OCI-LY3 (cell line): ENCODE data around the gene CFAP74.
A peak's percentile ranks its signal among the peaks of the same experiment; 100 is the strongest.
"Not testable (repeated sequence)": the region's sequence is repeated elsewhere in the genome, so short reads cannot be mapped to it uniquely, and the experiment has no call there.

Source experiments
- H2AFZ ChIP-seq: fragments of 200-600, 300-600 bp; shearing (Covaris generic); 2 replicates; pipeline ENCODE4 v1.6.0; 2014; ENCODE audit warnings: antibody characterized with exemption, low read depth, low read length
- H3K27ac ChIP-seq: fragments of 200-600, 300-600 bp; sonication (generic); 2 replicates; pipeline ENCODE4 v1.5.1; 2014; ENCODE audit warnings: mild to moderate bottlenecking, low read length, moderate library complexity, mixed read lengths
- H3K27me3 ChIP-seq: fragments of 200-600, 300-600 bp; sonication (generic); 2 replicates; pipeline ENCODE4 v1.6.1; 2014; ENCODE audit warnings: low read depth, low read length, mixed read lengths
- H3K36me3 ChIP-seq: fragments of 200-600, 300-600 bp; sonication (generic); replicated peaks from 2 replicates; pipeline ENCODE3; 2014; ENCODE audit warnings: low read depth, low read length, mixed read lengths
- H3K4me1 ChIP-seq: fragments of 300-600, 200-600 bp; sonication (generic); 2 replicates; pipeline ENCODE4 v1.6.1; 2014; ENCODE audit warnings: low read length, mixed read lengths
- H3K4me2 ChIP-seq: fragments of 200-600, 300-600 bp; sonication (generic); 2 replicates; pipeline ENCODE4 v1.6.1; 2014; ENCODE audit warnings: low read length, mixed read lengths
- H3K4me3 ChIP-seq: fragments of 300-600, 200-600 bp; sonication (generic); 2 replicates; pipeline ENCODE4 v1.5.1; 2014; ENCODE audit warnings: antibody characterized with exemption, mild to moderate bottlenecking, low read length, moderate library complexity
- H3K79me2 ChIP-seq: fragments of 300-600, 200-600 bp; shearing (Covaris generic); 2 replicates; pipeline ENCODE4 v1.6.1; 2014; ENCODE audit warnings: mild to moderate bottlenecking, low read length, mixed read lengths
- H3K9ac ChIP-seq: fragments of 300-600, 200-600 bp; shearing (Covaris generic); 2 replicates; pipeline ENCODE4 v1.6.0; 2014; ENCODE audit warnings: mild to moderate bottlenecking, low read length, moderate library complexity
- H3K9me3 ChIP-seq: fragments of 200-600, 300-600 bp; shearing (Covaris generic); 2 replicates; pipeline ENCODE4 v1.6.1; 2014; ENCODE audit warnings: low read length, mixed read lengths; ENCODE audit not compliant: insufficient read depth
- H4K20me1 ChIP-seq: fragments of 200-600, 300-600 bp; sonication (generic); 2 replicates; pipeline ENCODE4 v1.6.1; 2016; ENCODE audit warnings: low read length, mixed read lengths; ENCODE audit not compliant: insufficient read depth
- EZH2phosphoT487 ChIP-seq: fragments of 200-600 bp; shearing (Covaris generic); IDR thresholded peaks from 2 replicates; pipeline ENCODE4 v1.6.1; 2018; ENCODE audit warnings: antibody characterized with exemption, mixed run types, low read depth
- TF ChIP-seq, protein P1 (sequence below): fragments of 200-600, 300-600 bp; sonication (generic); IDR thresholded peaks from 2 replicates; pipeline ENCODE4 v1.5.1; 2014; ENCODE audit warnings: antibody characterized with exemption, low read length, low read depth

Gene CFAP74

DNA sequence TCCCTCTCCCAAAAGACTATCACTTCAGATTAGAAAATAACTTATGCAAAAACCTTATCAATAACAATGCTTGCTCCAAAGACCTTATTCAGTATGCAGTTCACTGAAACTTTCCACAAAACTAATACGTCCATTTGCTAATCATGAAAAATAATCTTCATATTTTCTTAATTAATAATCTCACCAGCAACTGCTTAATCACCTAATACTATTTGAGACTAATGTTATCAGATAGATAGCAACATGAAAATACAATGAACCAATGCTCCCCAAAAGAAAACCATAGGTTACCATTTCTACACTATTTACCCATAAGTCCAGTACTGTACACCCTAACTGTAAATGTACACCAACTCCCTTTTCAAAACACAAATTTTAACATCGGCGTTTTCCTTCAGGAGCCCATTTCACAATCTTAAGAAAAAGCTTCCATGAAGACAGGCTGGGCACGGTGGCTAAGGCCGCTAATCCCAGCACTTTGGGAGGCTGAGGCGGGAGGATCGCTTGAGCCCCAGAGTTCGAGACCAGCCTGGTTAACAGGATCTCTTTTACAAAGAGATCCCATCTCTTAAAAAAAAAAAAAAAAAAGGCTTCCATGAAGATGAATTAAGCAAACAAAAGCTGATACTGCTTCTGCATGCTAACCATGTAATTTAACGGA, 114.4 kb downstream of the CFAP74 start:
- Histone ChIP-seq H2AFZ (no peak overlapping the region), H3K4me1 (peaks cover 22% of the 10 kb centered on the region), H3K79me2 (peaks cover 72% of the 10 kb centered on the region), H3K36me3 (peaks cover 15% of the 10 kb centered on the region), H3K9ac (peak overlapping the region; percentile 92), H3K27me3 (no peaks in the 10 kb centered on the region), H4K20me1 (peaks cover 55% of the 10 kb centered on the region), H3K9me3 (no peaks in the 10 kb centered on the region), H3K4me2 (peak overlapping the region; percentile 85), H3K27ac (peak overlapping the region; percentile 65), H3K4me3 (peak overlapping the region; percentile 93)
- no peak for TF ChIP-seq EZH2phosphoT487
- TF ChIP-seq, protein P1, sequence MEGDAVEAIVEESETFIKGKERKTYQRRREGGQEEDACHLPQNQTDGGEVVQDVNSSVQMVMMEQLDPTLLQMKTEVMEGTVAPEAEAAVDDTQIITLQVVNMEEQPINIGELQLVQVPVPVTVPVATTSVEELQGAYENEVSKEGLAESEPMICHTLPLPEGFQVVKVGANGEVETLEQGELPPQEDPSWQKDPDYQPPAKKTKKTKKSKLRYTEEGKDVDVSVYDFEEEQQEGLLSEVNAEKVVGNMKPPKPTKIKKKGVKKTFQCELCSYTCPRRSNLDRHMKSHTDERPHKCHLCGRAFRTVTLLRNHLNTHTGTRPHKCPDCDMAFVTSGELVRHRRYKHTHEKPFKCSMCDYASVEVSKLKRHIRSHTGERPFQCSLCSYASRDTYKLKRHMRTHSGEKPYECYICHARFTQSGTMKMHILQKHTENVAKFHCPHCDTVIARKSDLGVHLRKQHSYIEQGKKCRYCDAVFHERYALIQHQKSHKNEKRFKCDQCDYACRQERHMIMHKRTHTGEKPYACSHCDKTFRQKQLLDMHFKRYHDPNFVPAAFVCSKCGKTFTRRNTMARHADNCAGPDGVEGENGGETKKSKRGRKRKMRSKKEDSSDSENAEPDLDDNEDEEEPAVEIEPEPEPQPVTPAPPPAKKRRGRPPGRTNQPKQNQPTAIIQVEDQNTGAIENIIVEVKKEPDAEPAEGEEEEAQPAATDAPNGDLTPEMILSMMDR: no peak

DNA sequence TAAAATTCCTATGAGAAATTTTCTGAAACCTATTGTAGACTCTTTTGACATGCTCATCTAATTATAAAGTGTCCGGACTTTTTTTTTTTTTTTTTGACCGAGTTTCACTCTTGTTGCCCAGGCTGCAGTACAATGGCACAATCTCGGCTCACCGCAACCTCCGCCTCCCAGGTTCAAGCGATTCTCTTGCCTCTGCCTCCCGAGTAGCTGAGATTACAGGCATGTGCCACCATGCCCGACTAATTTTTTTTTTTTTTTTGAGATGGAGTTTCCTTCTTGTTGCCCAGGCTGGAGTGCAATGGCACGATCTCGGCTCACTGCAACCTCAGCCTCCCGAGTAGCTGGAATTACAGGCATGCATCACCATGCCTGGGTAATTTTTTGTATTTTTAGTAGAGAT, 119.7 kb downstream of the CFAP74 start:
- not testable (repeated sequence) for H3K27ac ChIP-seq, H3K4me1 ChIP-seq, H3K9ac ChIP-seq, H3K27me3 ChIP-seq, H3K4me2 ChIP-seq, H3K4me3 ChIP-seq, H3K9me3 ChIP-seq, H2AFZ ChIP-seq
- Histone ChIP-seq H3K36me3 (peaks cover 21% of the 10 kb centered on the region), H3K79me2 (peaks cover 100% of the 10 kb centered on the region), H4K20me1 (peaks cover 95% of the 10 kb centered on the region)

DNA sequence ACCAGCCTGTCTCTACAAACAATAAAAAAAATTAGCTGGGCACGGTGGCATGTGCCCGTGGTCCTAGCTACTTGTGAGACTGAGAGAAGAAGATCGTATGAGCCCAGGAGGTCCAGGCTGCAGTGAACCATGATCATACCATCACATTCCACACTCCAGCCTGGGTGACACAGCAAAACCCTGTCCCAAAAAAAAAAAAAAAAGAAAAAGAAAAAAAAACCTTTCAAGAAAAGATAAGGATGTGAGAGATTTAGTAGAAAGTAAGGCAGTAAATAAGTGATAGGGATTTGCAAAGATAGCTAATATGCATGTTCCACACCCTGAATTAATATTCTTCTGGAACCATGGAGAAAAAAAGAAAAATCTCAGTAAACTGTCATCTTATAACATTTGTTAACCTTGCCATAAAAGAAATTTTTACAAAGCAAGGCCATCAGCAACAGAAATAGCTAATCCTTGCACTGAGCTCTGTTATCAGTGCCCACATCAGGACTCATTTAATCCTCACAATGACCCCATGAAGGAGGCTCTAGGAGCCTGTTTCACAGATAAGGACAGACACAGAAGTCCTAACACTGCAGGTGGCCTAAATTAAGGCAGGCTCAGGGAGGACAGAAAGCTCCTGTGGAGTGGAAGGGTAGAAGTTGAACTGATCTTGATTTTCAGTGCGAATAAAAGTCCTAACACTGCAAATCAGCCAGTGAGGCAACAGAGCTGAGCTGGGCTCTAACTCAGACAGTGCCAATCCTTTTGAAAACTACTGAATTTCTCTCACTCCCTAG, 120.3 kb downstream of the CFAP74 start:
- TF ChIP-seq, protein P1: no peak
- TF ChIP-seq EZH2phosphoT487: no peak
- no peak overlapping the region for H2AFZ ChIP-seq
- H3K27me3 ChIP-seq: no peaks in the 10 kb centered on the region
- no peak overlapping the region for H3K4me3 ChIP-seq
- H3K4me1 ChIP-seq: peaks cover 5% of the 10 kb centered on the region; the same call in 1 of the 2 replicates
- peaks cover 100% of the 10 kb centered on the region for H3K79me2 ChIP-seq
- peaks cover 95% of the 10 kb centered on the region for H4K20me1 ChIP-seq
- no peaks in the 10 kb centered on the region for H3K9me3 ChIP-seq
- H3K36me3 ChIP-seq: peaks cover 25% of the 10 kb centered on the region
- H3K27ac ChIP-seq: 0 out of 2 replicates have a peak overlapping the region, but pooled peaks have one; percentile 11
- H3K4me2 ChIP-seq: no peak overlapping the region
- H3K9ac ChIP-seq: no peak overlapping the region

DNA sequence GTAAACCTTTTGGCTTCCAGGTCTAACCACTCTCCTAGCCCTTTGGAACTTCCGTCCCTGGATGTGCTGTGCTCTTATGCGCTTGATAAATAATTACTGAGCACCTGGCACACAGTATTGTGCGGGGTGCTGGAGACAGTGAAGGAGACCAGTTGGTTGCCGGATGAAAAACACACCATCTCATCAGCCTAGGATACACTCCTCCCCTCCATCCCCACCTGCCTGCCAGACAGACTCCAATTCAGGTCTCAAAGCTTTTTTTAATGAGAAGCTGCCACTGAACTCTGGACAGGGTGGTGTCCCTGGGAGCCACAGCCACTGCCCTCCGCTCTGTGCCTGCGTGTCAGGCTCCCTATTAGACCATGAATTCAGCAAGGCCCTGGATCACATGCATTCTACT, 121.9 kb downstream of the CFAP74 start:
- H3K4me3 ChIP-seq: no peak overlapping the region
- no peaks in the 10 kb centered on the region for H3K4me1 ChIP-seq
- peaks cover 15% of the 10 kb centered on the region for H3K36me3 ChIP-seq
- peaks cover 100% of the 10 kb centered on the region for H3K79me2 ChIP-seq
- no peak overlapping the region for H3K4me2 ChIP-seq
- H3K9ac ChIP-seq: no peak overlapping the region
- no peak overlapping the region for H2AFZ ChIP-seq
- no peaks in the 10 kb centered on the region for H3K27me3 ChIP-seq
- TF ChIP-seq, protein P1: no peak
- TF ChIP-seq EZH2phosphoT487: no peak
- no peak overlapping the region for H3K27ac ChIP-seq
- H3K9me3 ChIP-seq: no peaks in the 10 kb centered on the region
- H4K20me1 ChIP-seq: peaks cover 92% of the 10 kb centered on the region
